MG63 (cell line): ENCODE measurements around the gene CAPN13. TPM values are rescaled to one million over a fixed set of nuclear protein-coding genes. Genes with fewer than 3 reads are reported as not detected.
"Not testable (repeated sequence)": the region's sequence is repeated elsewhere in the genome, so short reads cannot be mapped to it uniquely, and the experiment has no call there.

Experiments used
- DNase-seq: peaks from one replicate; pipeline ENCODE4 v3.0.0-alpha.2; 2020
- H3K27me3 ChIP-seq: fragments of 250-450 bp; sonication (Bioruptor Pico); 2 replicates; pipeline ENCODE4 v1.5.1; 2020; ENCODE audit warnings: mild to moderate bottlenecking, moderate library complexity
- H3K36me3 ChIP-seq: fragments of 250-450 bp; sonication (Bioruptor Pico); 2 replicates; pipeline ENCODE4 v1.5.1; 2020; ENCODE audit warnings: mild to moderate bottlenecking, moderate library complexity
- H3K4me3 ChIP-seq: fragments of 250-450 bp; sonication (Bioruptor Pico); 2 replicates; pipeline ENCODE4 v1.5.1; 2020; ENCODE audit warnings: mild to moderate bottlenecking, moderate library complexity
- H3K9me3 ChIP-seq: fragments of 250-450 bp; sonication (Bioruptor Pico); 2 replicates; pipeline ENCODE4 v1.5.1; 2020; ENCODE audit warnings: mild to moderate bottlenecking, moderate library complexity
- total RNA-seq: library from RNA; depleted of rRNA; stranded (reverse); fragments of >200 nt; shearing (Covaris generic); gene quantifications from 2 replicates; pipeline ENCODE4 v1.2.3, GENCODE V29; 2014; ENCODE audit warnings: low replicate concordance

The CAPN13 gene
- total RNA-seq, 1 experiment from 2014 or later, result not detected

DNA sequence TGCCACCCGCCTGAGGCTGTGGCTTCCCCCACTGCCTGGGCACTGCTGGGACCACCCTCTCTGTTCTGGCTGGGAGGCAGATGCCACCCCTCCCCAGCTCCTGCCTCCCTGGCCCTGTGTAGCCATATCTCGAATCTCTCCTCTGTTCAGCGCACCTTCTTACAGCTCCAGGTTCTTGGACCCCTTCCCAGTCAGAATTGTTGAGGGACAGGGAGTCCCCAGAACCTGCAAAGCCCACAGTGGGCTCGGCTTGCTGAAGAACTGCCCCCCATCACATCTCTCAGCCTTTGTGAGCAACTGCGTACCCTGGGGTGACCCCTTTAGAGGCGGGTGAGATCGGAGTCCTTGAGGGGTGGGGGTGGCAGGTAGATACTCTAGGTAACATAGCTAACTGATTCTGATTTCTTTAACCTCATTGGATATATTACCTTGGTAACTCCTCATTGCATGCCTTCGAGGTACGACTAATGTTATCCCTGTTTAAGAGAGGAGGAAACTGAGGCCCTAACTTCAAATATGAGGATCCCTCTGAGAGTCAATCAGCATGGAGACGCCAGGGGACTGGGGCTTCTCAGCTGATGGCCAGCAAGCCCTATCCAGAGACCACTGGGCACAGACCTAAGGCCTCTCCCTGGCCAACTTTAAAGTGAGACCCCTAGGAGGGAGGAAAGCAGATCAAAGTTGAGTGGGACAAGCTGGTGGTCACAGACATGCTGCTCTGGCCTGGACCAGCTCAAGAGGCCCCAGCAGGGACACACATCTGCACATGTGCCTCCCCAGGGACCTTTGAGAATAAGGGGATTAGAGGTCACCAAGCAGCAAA is 101.3 kb downstream of the CAPN13 start:
- Histone ChIP-seq H3K27me3 (no peaks in the 10 kb centered on the region), H3K4me3 (no peak overlapping the region), H3K9me3 (peaks cover 17% of the 10 kb centered on the region), H3K36me3 (no peaks in the 10 kb centered on the region)
- no peak for DNase-seq

DNA sequence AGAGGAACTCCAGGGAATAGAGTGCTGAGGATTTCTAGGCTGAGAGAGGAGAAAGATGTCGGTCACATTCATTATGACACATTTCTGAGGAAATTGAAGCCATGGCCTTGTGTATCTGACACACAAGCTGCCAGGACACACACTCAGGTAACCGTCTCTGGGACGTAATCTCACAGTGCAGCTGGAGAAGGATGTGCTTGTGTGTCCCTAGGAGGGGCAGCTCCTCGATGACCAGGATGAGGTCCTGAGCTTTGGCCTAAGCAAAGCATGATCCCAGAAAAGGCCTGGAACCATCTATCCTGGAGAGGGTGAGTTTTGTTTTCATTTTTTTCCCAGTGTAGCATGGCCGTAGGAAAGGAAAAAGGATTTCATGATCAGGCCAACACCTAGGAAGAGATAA is 102.2 kb downstream of the CAPN13 start:
- Histone ChIP-seq H3K27me3 (no peaks in the 10 kb centered on the region), H3K36me3 (no peaks in the 10 kb centered on the region), H3K4me3 (no peak overlapping the region), H3K9me3 (peaks cover 18% of the 10 kb centered on the region)
- DNase-seq, result no peak

- Histone ChIP-seq H3K27me3 (no peaks in the 10 kb centered on the region), H3K36me3 (no peaks in the 10 kb centered on the region), H3K9me3 (peaks cover 18% of the 10 kb centered on the region), H3K4me3 (no peak overlapping the region)
- DNase-seq, result no peak
Observed at GRCh38 chr2:30704309-30705020, 102.8 kb downstream of the CAPN13 start.

- H3K27me3 ChIP-seq, result no peaks in the 10 kb centered on the region
- no peak for DNase-seq
- peaks cover 18% of the 10 kb centered on the region for H3K9me3 ChIP-seq
- no peak overlapping the region for H3K4me3 ChIP-seq
- no peaks in the 10 kb centered on the region for H3K36me3 ChIP-seq
Observed at GRCh38 chr2:30702694-30703093, 104.6 kb downstream of the CAPN13 start.

DNA sequence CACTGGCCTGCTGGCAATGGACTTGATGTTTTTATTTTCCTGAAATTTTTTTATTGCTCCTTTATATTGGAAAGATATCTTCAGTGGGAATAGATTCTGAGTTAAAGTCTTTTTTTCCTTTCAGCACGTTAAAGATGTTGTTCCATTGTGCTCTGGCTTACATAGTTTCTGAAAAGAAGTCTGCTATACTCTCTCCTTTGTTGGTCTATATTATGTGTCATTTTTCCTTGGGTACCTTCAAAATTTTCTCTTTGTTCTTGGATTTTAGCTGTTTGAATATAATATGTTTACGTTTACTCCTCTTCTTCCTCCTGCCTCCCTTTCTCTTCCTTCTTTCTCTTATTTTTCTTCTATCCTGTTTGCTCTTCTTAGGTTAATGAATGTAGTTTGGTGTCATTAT is 105.5 kb downstream of the CAPN13 start:
- Histone ChIP-seq H3K27me3 (no peaks in the 10 kb centered on the region), H3K36me3 (no peaks in the 10 kb centered on the region), H3K4me3 (no peak overlapping the region), H3K9me3 (peaks cover 18% of the 10 kb centered on the region)
- no peak for DNase-seq

DNA sequence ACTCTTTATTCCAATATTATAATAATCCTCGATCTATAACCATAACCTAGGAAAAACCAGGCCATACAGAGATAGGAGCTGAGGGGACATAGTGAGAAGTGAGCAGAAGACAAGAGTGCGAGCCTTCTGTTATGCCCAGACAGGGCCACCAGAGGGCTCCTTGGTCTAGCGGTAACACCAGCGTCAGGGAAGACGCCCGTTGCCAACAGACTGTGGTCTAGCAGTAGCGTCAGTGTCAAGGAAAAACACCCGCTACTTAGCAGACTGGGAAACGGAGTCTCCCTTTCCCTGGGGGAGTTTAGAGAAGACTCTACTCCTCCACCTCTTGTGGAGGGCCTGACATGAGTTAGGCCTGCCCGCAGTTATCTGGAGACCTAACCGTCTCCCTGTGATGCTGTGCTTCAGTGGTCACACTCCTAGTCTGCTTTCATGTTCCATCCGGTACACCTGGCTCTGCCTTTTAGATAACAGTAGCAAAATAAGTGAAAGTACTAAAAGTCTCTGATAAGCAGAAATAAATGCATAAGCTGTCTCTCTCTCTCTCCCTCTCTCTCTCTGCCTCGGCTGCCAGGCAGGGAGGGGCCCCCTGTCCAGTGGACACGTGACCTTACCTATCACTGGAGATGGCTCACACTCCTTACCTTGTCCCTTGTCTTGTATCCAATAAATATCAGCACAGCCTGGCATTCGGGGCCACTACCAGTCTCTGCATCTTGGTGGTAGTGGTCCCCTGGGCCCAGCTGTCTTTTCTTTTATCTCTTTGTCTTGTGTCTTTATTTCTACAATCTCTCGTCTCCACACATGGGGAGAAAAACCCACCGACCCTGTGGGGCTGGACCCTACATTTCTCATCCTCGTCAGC is 109.8 kb downstream of the CAPN13 start:
- H3K27me3 ChIP-seq, DNase-seq, H3K4me3 ChIP-seq, H3K36me3 ChIP-seq: not testable (repeated sequence)
- peaks cover 14% of the 10 kb centered on the region for H3K9me3 ChIP-seq

GRCh38 chr2:30695749-30696148 is 111.5 kb downstream of the CAPN13 start:
- Histone ChIP-seq H3K9me3 (no peaks in the 10 kb centered on the region), H3K27me3 (no peaks in the 10 kb centered on the region), H3K36me3 (no peaks in the 10 kb centered on the region), H3K4me3 (no peak overlapping the region)
- no peak for DNase-seq

- Histone ChIP-seq H3K9me3 (no peaks in the 10 kb centered on the region), H3K4me3 (no peak overlapping the region), H3K36me3 (no peaks in the 10 kb centered on the region), H3K27me3 (no peaks in the 10 kb centered on the region)
- no peak for DNase-seq
Observed at GRCh38 chr2:30694286-30695055, 112.8 kb downstream of the CAPN13 start.

DNA sequence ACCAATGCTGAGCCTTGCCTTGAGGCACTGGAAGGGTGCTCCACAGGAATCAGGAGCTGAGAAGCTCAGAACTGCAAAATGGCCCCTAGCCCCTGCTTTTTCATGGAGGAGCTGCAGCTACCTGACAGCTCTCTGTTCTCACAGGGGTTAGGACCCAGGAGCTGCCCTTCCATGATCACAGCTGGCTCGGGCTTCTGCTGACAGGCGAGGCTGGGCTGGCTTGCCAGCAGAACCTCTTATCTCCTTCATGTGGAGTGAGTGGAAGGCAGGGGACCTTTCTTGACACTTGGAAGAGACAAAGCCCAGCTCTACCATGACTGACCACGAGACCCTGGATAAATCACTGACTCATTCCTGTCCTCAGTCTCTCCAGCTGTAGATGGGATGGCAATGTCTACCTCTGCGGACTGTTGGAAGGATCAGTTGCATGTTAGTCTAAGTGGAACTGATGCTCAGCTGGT is 113.4 kb downstream of the CAPN13 start:
- Histone ChIP-seq H3K4me3 (no peak overlapping the region), H3K27me3 (no peaks in the 10 kb centered on the region), H3K36me3 (no peaks in the 10 kb centered on the region), H3K9me3 (no peaks in the 10 kb centered on the region)
- no peak for DNase-seq

DNA sequence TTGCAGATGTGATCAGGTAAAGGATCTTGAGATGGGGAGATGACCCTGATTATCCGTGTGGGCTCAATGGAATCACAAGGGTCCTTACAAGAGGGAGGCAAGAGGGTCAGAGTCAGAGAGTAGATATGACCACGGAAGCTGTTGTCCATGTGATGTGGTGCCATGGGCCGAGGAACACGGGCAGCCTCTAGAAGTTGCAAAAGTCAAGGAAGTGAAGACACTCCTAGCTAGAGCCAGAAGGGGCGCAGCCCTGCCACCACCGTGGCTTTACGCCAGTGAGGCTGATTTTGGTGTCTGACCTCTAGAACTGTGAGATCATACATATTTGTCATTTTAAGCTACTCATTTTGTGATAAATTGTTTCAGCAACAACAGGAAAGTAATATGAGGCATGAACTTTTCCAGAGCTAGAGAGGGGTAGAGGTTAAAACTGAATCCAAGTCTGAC is 114.4 kb downstream of the CAPN13 start:
- Histone ChIP-seq H3K4me3 (no peak overlapping the region), H3K9me3 (no peaks in the 10 kb centered on the region), H3K27me3 (no peaks in the 10 kb centered on the region), H3K36me3 (no peaks in the 10 kb centered on the region)
- no peak for DNase-seq

DNA sequence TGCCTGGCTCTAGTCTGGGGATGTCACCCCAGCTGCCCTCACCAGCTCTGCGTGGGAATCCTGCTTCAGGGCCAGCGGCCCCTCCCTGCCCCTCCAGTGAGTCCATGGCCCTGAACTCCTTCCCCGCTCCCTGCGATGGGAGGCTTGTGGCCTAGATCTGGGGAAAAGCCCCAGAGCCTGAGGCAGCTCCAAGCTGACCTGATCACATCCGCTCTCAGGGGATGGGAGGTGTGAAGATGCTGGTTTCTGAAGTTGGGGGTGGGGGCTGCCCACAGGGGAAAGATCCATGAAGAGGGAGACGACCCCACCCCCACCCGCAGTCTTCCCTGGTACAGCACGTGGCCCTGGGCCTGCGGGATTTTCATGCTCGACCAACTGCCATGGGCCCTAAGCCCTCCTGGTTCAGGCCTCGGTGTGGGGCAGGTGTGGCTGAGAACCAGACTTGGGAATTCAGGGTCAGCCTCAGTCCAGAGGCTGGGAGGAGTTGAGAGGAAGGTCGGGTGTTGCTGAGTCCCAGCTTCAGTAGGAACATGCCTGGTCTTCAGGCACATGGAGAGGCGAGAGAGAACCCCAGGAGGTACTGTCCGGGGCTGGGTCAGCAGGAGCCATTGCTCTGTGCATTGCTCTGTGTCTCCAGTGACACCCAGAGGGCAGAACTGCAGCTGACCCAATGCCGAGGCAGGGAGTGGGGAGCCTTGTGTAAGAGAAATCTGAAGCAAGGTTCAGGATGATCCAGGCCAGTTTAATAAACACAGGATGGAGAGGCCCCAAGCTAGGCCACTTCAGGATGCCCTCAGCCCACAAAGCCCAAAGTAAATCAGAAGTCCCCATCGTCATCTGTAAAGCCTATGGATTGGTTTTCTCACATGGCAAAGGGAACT is 115.1 kb downstream of the CAPN13 start:
- no peak overlapping the region for H3K4me3 ChIP-seq
- no peaks in the 10 kb centered on the region for H3K9me3 ChIP-seq
- H3K27me3 ChIP-seq, result no peaks in the 10 kb centered on the region
- no peaks in the 10 kb centered on the region for H3K36me3 ChIP-seq
- peak; percentile 7 for DNase-seq

GRCh38 chr2:30691091-30691947 is 115.9 kb downstream of the CAPN13 start:
- H3K27me3 ChIP-seq, result no peaks in the 10 kb centered on the region
- no peaks in the 10 kb centered on the region for H3K9me3 ChIP-seq
- DNase-seq, result no peak
- H3K36me3 ChIP-seq, result no peaks in the 10 kb centered on the region
- H3K4me3 ChIP-seq, result no peak overlapping the region

GRCh38 chr2:30690126-30690561 is 117.1 kb downstream of the CAPN13 start:
- no peaks in the 10 kb centered on the region for H3K9me3 ChIP-seq
- no peak overlapping the region for H3K4me3 ChIP-seq
- no peak for DNase-seq
- no peaks in the 10 kb centered on the region for H3K36me3 ChIP-seq
- no peaks in the 10 kb centered on the region for H3K27me3 ChIP-seq

DNA sequence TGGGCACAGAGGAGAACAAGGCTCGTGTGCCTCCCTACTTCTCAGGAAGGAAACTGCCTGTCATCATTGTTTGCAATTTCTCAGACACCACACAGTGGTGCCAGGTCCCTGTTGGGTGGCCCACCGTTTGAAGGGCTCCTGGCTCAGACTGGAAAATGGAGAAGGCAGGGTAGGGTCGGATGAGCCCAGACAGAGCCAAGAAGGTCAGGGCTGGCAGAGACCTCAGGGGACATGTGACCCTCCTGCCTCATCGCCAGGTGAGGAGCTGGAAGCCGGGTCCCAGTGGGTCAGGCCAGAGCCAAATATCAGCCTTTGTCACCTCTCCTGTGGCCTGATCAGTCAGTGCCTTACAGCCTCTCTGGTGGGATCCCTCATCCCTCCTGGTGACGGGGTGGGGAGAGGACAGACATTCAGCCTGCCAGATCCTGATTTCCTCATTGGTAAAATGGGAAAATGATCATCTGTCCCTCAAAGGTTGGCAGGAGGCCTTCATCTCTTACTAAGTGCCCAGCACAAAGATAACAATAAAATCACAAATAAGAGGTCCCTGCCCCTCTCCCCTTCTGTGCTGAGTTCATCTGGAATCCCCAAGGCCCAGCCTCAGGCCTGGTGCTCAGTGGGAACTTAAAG is 117.6 kb downstream of the CAPN13 start:
- no peak for DNase-seq
- H3K4me3 ChIP-seq, result no peak overlapping the region
- H3K27me3 ChIP-seq, result no peaks in the 10 kb centered on the region
- H3K9me3 ChIP-seq, result no peaks in the 10 kb centered on the region
- H3K36me3 ChIP-seq, result no peaks in the 10 kb centered on the region
